Transverse colon (tissue), 3 donors: ENCODE data around the gene FAM135A.

Source experiments
- CTCF ChIP-seq, 5 experiments: fragments of 200-600 bp in 3 of 5; fragments of 450-650 bp in 2 of 5; sonication (generic) in 3 of 5; IDR thresholded peaks; 1 replicate in 2 of 5; 2 replicates in 3 of 5; pipeline ENCODE4 v1.5.1; 2016 to 2017; ENCODE audit warnings: antibody characterized with exemption in 5 of 5, inconsistent platforms in 3 of 5, mild to moderate bottlenecking in 2 of 5, moderate library complexity in 1 of 5
- EP300 ChIP-seq: sonication (generic); formaldehyde crosslinking; IDR thresholded peaks from one replicate; pipeline ENCODE4 v1.6.1; 2017; ENCODE audit warnings: antibody characterized with exemption, low read depth
- POLR2A ChIP-seq: fragments of 450-650 bp; IDR thresholded peaks from one replicate; pipeline ENCODE4 v1.6.1; 2016; ENCODE audit warnings: antibody characterized with exemption, mild to moderate bottlenecking, moderate library complexity

GRCh38 chr6:70459235-70459634, 45.9 kb downstream of the FAM135A start:
- TF ChIP-seq CTCF (IDR thresholded peaks at IDR 0.05) (no peak), EP300 (no peak), POLR2A (no peak)
